GM21526 (cell line): Measurements from ENCODE around the gene HCN3.
"Not testable (repeated sequence)": the region's sequence is repeated elsewhere in the genome, so short reads cannot be mapped to it uniquely, and the experiment has no call there.

Experiments used
- ATAC-seq: cut with Tn5 transposase; IDR thresholded peaks from one replicate; pipeline ENCODE4 v1.9.1; 2021; ENCODE audit warnings: moderate library complexity; ENCODE audit not compliant: unreplicated experiment, low FRiP score

Gene HCN3

DNA sequence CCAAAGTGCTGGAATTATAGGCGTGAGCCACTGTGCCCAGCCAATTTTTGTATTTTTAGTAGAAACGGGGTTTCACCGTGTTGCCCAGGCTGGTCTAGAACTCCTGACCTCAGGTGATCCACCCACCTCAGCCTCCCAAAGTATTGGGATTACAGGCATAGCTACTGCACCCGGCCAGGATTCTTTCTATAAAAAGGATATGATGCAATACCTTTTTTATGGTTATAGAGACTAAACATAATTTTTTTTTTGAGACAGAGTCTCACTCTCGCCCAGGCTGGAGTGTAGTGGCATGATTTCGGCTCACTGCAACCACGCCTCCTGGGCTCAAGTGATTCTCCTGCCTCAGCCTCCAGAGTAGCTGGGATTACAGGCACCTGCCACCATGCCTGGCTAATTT is 51.6 kb downstream of the HCN3 start:
- not testable (repeated sequence) for ATAC-seq

GRCh38 chr1:155329980-155330598 is 52.8 kb downstream of the HCN3 start:
- ATAC-seq = no peak

DNA sequence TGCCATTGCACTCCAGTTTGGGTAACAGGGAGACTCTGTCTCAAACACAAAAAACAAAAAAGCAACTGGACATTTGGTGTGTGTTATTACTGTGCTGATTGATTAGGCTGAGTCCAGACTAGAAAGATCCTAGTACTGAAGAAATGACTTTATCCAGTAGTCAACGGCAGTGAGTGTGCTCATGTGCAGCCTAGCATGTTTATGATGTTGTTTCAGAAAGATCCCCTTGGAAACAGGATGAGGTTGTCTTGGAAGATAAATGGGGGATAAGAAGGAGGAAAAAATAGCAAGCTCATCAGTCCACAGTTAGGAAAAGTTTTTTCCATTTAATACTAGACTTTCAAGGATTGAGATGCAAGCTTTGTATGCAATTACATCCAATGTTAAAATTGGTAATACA is 57.7 kb downstream of the HCN3 start:
- ATAC-seq = no peak
